Ishikawa (cell line): ENCODE results near the gene NRSN1.

ENCODE experiments used
- CEBPB ChIP-seq: IDR thresholded peaks from 2 replicates; pipeline ENCODE4 v1.6.1; 2012
- CREB1 ChIP-seq: IDR thresholded peaks from 2 replicates; pipeline ENCODE4 v1.6.1; 2012; ENCODE audit warnings: low read depth
- EGR1 ChIP-seq: IDR thresholded peaks from 2 replicates; pipeline ENCODE4 v1.6.1; 2012
- EP300 ChIP-seq: IDR thresholded peaks from 2 replicates; pipeline ENCODE4 v1.6.1; 2012; ENCODE audit warnings: borderline replicate concordance
- FOXM1 ChIP-seq: IDR thresholded peaks from 2 replicates; pipeline ENCODE4 v1.6.1; 2012; ENCODE audit warnings: low read depth, borderline replicate concordance
- MAX ChIP-seq: IDR thresholded peaks from 2 replicates; pipeline ENCODE4 v1.6.1; 2012
- NFIC ChIP-seq: IDR thresholded peaks from 2 replicates; pipeline ENCODE4 v1.6.1; 2012
- RAD21 ChIP-seq: IDR thresholded peaks from 2 replicates; pipeline ENCODE4 v1.6.1; 2012; ENCODE audit warnings: low read depth
- REST ChIP-seq: IDR thresholded peaks from 2 replicates; pipeline ENCODE4 v1.6.1; 2012; ENCODE audit warnings: low read depth, mild to moderate bottlenecking
- TAF1 ChIP-seq: IDR thresholded peaks from 2 replicates; pipeline ENCODE4 v1.6.1; 2012; ENCODE audit warnings: low read depth, mild to moderate bottlenecking
- TCF12 ChIP-seq: IDR thresholded peaks from 2 replicates; pipeline ENCODE4 v1.6.1; 2012; ENCODE audit warnings: low read depth
- TEAD4 ChIP-seq: IDR thresholded peaks from 2 replicates; pipeline ENCODE4 v1.6.1; 2012
- USF1 ChIP-seq: IDR thresholded peaks from 2 replicates; pipeline ENCODE4 v1.6.1; 2012
- YY1 ChIP-seq: IDR thresholded peaks from 2 replicates; pipeline ENCODE4 v1.6.1; 2012; ENCODE audit warnings: low read depth
- ZBTB7A ChIP-seq: IDR thresholded peaks from 2 replicates; pipeline ENCODE4 v1.6.1; 2012; ENCODE audit warnings: low read depth

NRSN1 gene

GRCh38 chr6:24152014-24152413 is 26.0 kb downstream of the NRSN1 start:
- TF ChIP-seq TAF1 (no peak), YY1 (no peak), CEBPB (no peak), REST (no peak), EP300 (no peak), TCF12 (no peak), FOXM1 (no peak), ZBTB7A (no peak), NFIC (no peak)

- TF ChIP-seq CEBPB (no peak), ZBTB7A (no peak), EGR1 (no peak), REST (no peak), CREB1 (no peak), EP300 (no peak), USF1 (no peak), NFIC (no peak), MAX (no peak), RAD21 (no peak), TCF12 (no peak), YY1 (no peak), TEAD4 (no peak), TAF1 (no peak), FOXM1 (no peak)
Measured at GRCh38 chr6:24154121-24154520, 28.1 kb downstream of the NRSN1 start.

DNA sequence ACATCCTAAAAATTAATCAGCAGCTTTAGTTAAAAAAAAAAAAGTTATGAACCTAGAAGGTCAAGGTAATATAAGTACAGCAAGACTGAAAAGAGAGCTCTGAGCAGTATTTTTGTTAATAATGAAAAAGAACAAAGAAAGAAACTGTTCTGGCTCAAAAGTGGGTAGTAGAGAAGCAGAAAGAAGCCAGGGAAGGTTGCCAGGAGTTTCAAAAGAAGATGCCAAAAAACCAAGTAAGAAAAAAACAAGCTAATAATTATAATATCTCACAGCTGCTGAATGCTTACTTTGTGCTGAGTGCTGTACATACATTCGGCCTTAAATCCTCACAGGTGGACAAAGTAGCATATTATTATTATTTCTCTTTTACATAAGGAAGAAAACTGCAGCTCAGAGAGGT is 31.9 kb downstream of the NRSN1 start:
- TF ChIP-seq YY1 = no peak
- no peak for TF ChIP-seq CREB1
- no peak for TF ChIP-seq TEAD4
- TF ChIP-seq TCF12 = no peak
- no peak for TF ChIP-seq NFIC

DNA sequence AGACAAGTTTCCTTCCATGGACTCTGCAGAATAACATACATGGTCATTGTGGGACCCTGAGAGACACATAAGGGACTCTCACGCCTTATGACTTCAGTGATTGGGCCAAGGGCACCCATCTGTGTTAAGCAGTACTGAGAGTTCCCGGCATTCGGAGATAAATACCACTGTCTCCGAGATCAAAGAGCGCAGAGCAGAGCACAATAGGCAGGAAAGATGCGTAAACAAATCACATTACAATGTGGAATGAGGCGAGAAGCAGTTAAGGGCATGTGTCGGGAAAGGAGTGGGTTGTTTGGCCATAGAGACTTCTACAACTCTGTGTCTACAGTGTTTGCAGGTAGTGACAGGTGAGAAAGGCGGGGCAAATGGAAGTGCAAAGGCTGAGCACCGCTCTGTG is 57.6 kb downstream of the NRSN1 start:
- TF ChIP-seq NFIC (no peak), TAF1 (no peak), EGR1 (no peak), USF1 (no peak), CEBPB (no peak), EP300 (no peak), CREB1 (no peak), TEAD4 (no peak), FOXM1 (no peak), ZBTB7A (no peak), MAX (no peak), RAD21 (no peak)

DNA sequence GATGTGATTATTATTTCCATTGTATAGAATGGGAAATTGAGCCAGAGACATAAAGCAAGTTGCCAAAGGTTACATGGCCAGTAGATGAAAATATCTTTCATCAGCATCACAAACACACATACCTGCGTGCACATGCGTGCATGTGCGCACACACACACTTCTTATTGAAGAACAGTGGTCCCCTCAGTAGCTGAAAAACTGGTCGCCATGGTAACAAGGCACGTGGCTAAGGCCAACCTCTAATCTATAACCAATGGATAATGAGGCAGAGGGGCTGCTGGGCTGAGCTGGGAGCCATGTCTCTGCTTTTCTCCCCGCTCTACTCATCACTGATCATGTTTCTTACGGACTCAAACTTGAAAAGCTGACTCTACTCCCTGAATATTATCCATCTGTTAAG is 60.3 kb downstream of the NRSN1 start:
- no peak for TF ChIP-seq TEAD4
- TF ChIP-seq RAD21 = no peak
- TF ChIP-seq CREB1 = no peak
- no peak for TF ChIP-seq ZBTB7A
- no peak for TF ChIP-seq MAX
- TF ChIP-seq TCF12 = no peak
- no peak for TF ChIP-seq USF1
- no peak for TF ChIP-seq TAF1
- no peak for TF ChIP-seq EGR1
- TF ChIP-seq REST = no peak
- TF ChIP-seq FOXM1 = no peak
- no peak for TF ChIP-seq NFIC
- TF ChIP-seq YY1 = no peak
- TF ChIP-seq CEBPB = no peak
- no peak for TF ChIP-seq EP300
